HuH-7 (cell line): Measurements from ENCODE around the gene CHCHD3.

Source experiments
- DNase-seq: peaks from one replicate; pipeline ENCODE4 v3.0.0; 2011; ENCODE audit warnings: low spot score

CHCHD3 gene

GRCh38 chr7:133077394-133077793 is 4.5 kb downstream of the CHCHD3 start:
- no peak for DNase-seq

DNA sequence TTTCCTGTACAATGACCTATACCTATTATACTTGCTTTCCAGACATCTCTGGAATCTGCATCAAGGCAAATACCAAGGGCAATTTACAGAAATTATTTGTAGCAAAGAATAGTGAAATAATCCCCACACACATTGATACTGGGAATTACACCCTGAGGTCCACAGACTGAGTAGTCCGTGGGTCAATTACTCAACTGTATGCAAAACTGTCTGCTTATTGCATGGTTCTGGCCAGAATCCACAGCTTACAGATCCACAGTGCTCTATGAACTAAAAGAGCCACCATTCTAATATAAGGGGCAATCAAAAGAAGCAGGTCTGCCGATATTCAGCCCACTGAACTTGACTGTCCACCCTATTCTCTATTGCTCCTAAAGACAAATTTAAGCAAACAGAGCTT is 5.7 kb downstream of the CHCHD3 start:
- DNase-seq: no peak

GRCh38 chr7:133071506-133071905 is 10.4 kb downstream of the CHCHD3 start:
- no peak for DNase-seq

GRCh38 chr7:133070562-133070961 is 11.3 kb downstream of the CHCHD3 start:
- no peak for DNase-seq

DNA sequence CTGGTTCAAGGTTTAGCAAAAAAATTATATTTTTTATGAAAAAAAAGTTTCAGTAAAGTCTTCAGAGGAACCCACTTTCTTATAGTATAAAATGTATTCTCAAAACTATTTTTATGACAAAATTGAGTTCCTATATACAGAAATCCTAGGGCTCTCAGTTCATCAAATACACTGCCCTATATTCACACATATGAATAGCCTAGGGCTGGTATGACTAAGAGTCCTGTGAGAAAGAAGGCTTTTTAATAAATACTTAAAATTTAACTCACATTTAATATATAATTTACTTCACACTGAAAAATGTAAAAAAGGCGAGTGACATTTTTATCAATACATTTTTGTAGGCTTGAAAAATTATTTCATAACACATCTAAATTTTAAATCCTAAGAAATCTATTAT is 16.6 kb downstream of the CHCHD3 start:
- DNase-seq: no peak

- no peak for DNase-seq
Observed at GRCh38 chr7:133064082-133064820, 17.6 kb downstream of the CHCHD3 start.

DNA sequence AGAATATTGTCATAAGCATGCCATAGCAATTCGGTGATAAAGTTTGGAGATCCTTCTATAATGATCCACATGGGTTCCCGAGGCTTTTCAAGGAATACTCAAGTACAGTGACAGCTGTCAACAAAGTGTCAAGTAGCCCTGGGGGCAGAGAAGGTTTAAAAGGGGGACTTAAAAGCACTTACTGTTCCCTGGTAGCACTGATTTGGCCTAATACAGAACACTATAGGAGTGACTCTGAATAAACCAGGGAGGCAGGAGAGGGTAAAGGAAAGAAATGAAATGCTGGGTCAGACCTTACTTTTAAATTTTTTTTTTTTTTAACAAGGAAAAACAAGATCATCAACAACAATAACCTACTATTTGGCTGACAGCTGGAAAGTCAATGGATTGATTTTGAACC is 20.1 kb downstream of the CHCHD3 start:
- DNase-seq: no peak

DNA sequence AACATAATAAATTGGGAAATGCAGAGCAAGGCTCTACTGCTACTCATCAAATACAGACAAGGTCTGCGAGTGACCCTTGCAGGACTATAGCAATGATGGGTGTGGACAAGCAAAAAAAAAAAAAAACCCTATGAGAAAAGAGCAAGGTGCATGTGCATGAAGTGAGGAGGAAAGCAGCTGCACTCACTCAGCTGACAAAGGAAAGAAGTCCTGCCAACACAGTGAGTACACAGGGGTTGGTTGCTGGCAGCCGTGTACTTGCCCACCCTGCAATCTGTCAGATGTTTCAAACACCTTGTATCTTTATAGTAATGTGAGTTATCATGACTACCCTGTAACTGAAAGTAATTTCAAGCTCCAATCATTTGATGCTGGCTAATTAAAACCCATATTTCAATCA is 20.5 kb downstream of the CHCHD3 start:
- no peak for DNase-seq

DNA sequence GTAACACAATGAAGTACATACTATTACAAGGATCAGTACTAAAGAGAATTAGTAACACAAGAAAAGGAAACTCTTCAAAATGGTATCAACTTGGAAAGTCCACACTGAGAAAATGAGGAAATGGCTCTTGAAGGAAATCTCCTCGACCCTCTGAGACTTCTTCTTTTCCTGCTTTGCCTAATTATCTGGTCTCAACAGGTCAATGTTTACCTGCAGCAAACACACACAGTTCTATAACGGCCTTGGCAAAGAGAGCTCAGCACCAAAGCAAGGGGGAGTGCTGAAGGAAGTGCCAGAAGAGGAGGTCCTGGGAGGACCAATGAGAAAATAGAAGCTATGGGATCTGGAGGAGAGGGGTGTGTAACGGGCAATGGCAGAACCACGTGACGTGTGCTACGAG is 21.9 kb downstream of the CHCHD3 start:
- DNase-seq: peak; percentile 18

DNA sequence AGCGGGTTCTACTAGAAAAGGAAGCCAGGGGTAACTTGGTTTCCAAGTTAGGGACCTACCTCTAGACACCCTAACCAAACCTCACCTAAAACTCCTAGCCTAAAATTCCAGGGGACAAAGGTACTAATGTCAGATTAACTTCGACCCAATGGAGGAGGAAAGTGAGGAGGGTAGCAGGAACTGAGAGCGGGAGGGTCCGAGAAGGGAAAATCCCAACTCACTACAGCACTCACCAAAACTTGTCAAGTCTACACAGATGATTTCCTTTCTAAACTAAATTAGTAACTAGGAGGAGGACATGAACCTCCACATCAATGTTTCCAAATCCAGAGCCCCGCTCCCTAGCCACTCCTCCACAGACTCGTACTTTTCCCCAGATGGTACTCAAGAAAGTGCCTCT is 22.6 kb downstream of the CHCHD3 start:
- DNase-seq: no peak

- DNase-seq: no peak
Observed at GRCh38 chr7:133056370-133057238, 25.3 kb downstream of the CHCHD3 start.

- DNase-seq: no peak
Observed at GRCh38 chr7:133054162-133054840, 27.6 kb downstream of the CHCHD3 start.

GRCh38 chr7:133053321-133053891 is 28.5 kb downstream of the CHCHD3 start:
- DNase-seq: no peak

- no peak for DNase-seq
Observed at GRCh38 chr7:133052826-133053225, 29.1 kb downstream of the CHCHD3 start.

GRCh38 chr7:133052401-133052756 is 29.5 kb downstream of the CHCHD3 start:
- no peak for DNase-seq

GRCh38 chr7:133051719-133052400 is 30.0 kb downstream of the CHCHD3 start:
- DNase-seq: no peak

DNA sequence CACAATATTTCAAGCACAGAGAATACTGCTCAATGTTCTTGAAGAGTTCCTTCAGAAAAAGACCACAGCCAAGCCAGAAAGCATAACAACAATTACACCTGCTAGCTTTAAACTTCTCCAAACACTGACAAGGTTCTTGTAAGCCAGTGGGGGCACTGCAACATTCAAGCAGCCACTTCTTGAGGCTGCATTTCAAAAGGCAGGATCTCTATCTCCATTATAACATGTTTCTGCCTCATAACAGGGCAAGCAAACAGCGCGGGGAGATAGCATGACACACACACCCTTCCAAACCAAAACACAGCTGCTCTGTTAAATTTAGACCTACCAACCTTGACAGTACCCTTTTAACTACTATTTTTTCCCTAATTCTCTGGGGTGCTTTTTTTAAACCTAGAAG is 30.8 kb downstream of the CHCHD3 start:
- no peak for DNase-seq

DNA sequence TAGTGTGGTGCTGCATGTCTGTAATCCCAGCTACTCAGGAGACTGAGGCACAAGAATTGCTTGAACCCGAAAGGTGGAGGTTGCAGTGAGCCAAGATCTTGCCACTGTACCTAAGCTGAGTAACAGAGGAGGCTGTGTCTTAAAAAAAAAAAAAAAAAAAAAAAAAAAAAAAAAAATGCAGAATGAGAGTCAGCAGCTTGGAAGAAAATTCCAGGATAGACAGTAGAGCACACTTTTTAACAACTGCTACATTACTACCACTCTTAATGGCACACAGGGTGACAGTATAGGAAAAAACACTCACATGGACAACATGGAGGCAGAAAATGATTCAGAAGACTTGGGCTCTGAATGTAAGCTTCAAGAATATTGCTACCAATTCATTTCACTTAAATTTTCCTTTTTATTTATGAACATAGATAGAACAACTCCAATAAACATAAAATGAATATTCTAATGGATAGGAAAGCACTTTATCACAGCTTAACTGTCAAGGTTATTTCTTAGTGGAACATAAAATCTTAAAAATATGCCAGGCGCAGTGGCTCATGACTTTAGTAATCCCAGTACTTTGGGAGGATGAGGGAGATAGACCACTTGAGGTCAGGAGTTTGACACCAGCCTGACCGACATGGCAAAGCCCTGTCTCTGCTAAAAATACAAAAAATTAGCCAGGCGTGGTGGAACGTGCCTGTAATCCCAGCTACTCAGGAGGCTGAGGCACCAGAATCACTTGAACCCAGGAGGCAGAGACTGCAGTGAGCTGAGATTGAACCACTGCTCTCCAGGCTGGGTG is 31.5 kb downstream of the CHCHD3 start:
- no peak for DNase-seq

DNA sequence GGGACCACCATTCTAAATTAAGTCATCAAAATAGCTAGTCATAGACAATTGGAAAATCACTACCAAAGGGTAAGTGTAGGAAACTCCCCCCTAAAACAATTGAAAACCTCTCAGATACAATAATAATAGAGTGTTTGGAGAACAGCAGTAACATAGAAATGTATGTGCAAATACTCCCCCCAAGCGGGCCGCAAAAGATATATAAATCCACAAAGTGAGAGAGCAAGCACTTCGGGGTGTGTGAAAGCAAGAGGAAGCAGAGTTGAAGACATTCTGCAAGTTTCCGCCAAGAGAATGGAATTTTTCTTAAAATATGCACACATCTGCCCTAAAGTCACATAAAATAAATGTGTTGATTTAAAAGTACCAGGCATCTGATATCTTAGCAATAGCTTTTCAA is 33.3 kb downstream of the CHCHD3 start:
- DNase-seq: no peak

GRCh38 chr7:133047321-133047720 is 34.6 kb downstream of the CHCHD3 start:
- no peak for DNase-seq
